Endothelial cell of umbilical vein (primary cell): ENCODE measurements around the gene RASL10A. TPM values are rescaled to one million over a fixed set of nuclear protein-coding genes. Genes with fewer than 3 reads are reported as not detected.

ENCODE experiments used
- BruUV-seq: library from RNA; stranded (reverse); fragments of 400-500 nt; replicated peaks from 2 replicates; lab custom pipeline; 2021; lab: Mats Ljungman, UMichigan
- CTCF ChIA-PET: fragments of 300-600, 350-600 bp; sonication (Branson Sonifier 250); formaldehyde crosslinking; loops from one replicate; lab custom pipeline; 2021; ENCODE audit warnings: antibody characterized with exemption, inconsistent platforms; lab: Charles Lee
- POLR2A ChIA-PET: fragments of 300-600, 350-600 bp; sonication (Branson Sonifier 250); formaldehyde crosslinking; loops from one replicate; lab custom pipeline; 2021; ENCODE audit warnings: antibody characterized with exemption, inconsistent platforms; lab: Charles Lee
- DNase-seq: peaks from one replicate; pipeline ENCODE4 v3.0.0-alpha.2; 2011; ENCODE audit warnings: low read depth, low spot score
- FAIRE-seq: peaks from 2 replicates; lab custom pipeline; 2011; peaks lifted over from hg19 to GRCh38; lab: Jason Lieb, UNC
- H2AFZ ChIP-seq: 2 replicates; pipeline ENCODE4 v1.6.0; 2012; ENCODE audit warnings: low read depth, low read length, control low read depth, inconsistent platforms
- H3K27ac ChIP-seq: 2 replicates; pipeline ENCODE4 v1.5.1; 2011; ENCODE audit warnings: low read depth, mild to moderate bottlenecking, control low read depth, low read length, moderate library complexity; ENCODE audit not compliant: insufficient read depth
- H3K27me3 ChIP-seq, 2 experiments: 2 replicates each; pipeline versions ENCODE4 v1.6.0 to v1.6.1; 2011; ENCODE audit warnings: low read length in 2 of 2, mixed read lengths in 1 of 2; ENCODE audit not compliant: control insufficient read depth in 2 of 2, insufficient read depth in 2 of 2
- H3K36me3 ChIP-seq, 2 experiments: 2 replicates in 1 of 2; 3 replicates in 1 of 2; pipeline ENCODE4 v1.5.1; 2011; ENCODE audit warnings: low read length in 2 of 2, mild to moderate bottlenecking in 1 of 2, moderate library complexity in 1 of 2; ENCODE audit not compliant: control insufficient read depth in 2 of 2, insufficient read depth in 2 of 2; ENCODE audit errors: extremely low read depth in 1 of 2
- H3K4me1 ChIP-seq: 3 replicates; pipeline ENCODE4 v1.5.1; 2011; ENCODE audit warnings: mild to moderate bottlenecking, low read length; ENCODE audit not compliant: control insufficient read depth, insufficient read depth; ENCODE audit errors: extremely low read depth
- H3K4me2 ChIP-seq: 2 replicates; pipeline ENCODE4 v1.6.1; 2011; ENCODE audit warnings: low read length, control low read depth, mixed read lengths; ENCODE audit not compliant: insufficient read depth
- H3K4me3 ChIP-seq, 3 experiments: fragments of 200-600 bp in 1 of 3; sonication (generic), shearing (Covaris generic) in 1 of 3; replicated peaks in 1 of 3; 2 replicates each; pipeline ENCODE4 v1.5.1; 2011 to 2016; ENCODE audit warnings: control low read depth in 3 of 3, low read length in 3 of 3, mild to moderate bottlenecking in 2 of 3, inconsistent platforms in 1 of 3, low read depth in 1 of 3, moderate library complexity in 1 of 3; ENCODE audit not compliant: insufficient read depth in 1 of 3
- H3K79me2 ChIP-seq: 2 replicates; pipeline ENCODE4 v1.6.0; 2012; ENCODE audit warnings: low read length, inconsistent platforms; ENCODE audit not compliant: control insufficient read depth, insufficient read depth
- H3K9ac ChIP-seq: replicated peaks from 2 replicates; pipeline ENCODE3; 2011; ENCODE audit warnings: low read length, control low read depth; ENCODE audit not compliant: insufficient read depth; ENCODE audit errors: extremely low read depth
- H3K9me1 ChIP-seq: replicated peaks from 3 replicates; pipeline ENCODE4 v1.6.0; 2011; ENCODE audit warnings: mild to moderate bottlenecking, low read length; ENCODE audit not compliant: control insufficient read depth, insufficient read depth; ENCODE audit errors: extremely low read depth
- H3K9me3 ChIP-seq: replicated peaks from 2 replicates; pipeline ENCODE4 v1.5.1; 2012; ENCODE audit warnings: low read length, inconsistent platforms; ENCODE audit not compliant: control insufficient read depth, insufficient read depth
- H4K20me1 ChIP-seq: replicated peaks from 2 replicates; pipeline ENCODE3; 2011; ENCODE audit warnings: mild to moderate bottlenecking, low read length; ENCODE audit not compliant: control insufficient read depth, insufficient read depth; ENCODE audit errors: extremely low read depth
- EZH2 ChIP-seq: IDR thresholded peaks from 2 replicates; pipeline ENCODE4 v1.6.1; 2012; ENCODE audit warnings: borderline replicate concordance, low read depth, mild to moderate bottlenecking, moderate library complexity, low read length, inconsistent platforms; ENCODE audit not compliant: severe bottlenecking
- FOS ChIP-seq: IDR thresholded peaks from 2 replicates; pipeline ENCODE4 v1.6.1; 2011; ENCODE audit warnings: mild to moderate bottlenecking, low read length, moderate library complexity, borderline replicate concordance; ENCODE audit not compliant: insufficient read depth
- JUN ChIP-seq: IDR thresholded peaks from 2 replicates; pipeline ENCODE4 v1.6.1; 2011; ENCODE audit warnings: borderline replicate concordance, low read depth; ENCODE audit not compliant: insufficient read length, insufficient read depth
- MYC ChIP-seq: IDR thresholded peaks from one replicate; pipeline ENCODE4 v1.6.1; 2011; ENCODE audit warnings: mild to moderate bottlenecking, low read depth, low read length
- POLR2A ChIP-seq: IDR thresholded peaks from 2 replicates; pipeline ENCODE4 v1.6.1; 2012; ENCODE audit warnings: low read depth, mild to moderate bottlenecking, control low read depth, low read length
- POLR2AphosphoS5 ChIP-seq: IDR thresholded peaks from 2 replicates; pipeline ENCODE4 v1.6.1; 2012; ENCODE audit warnings: low read depth, mild to moderate bottlenecking, control low read depth, low read length, moderate library complexity; ENCODE audit not compliant: insufficient read depth
- dilution Hi-C: fragments of 300-500 bp; cut with MboI; formaldehyde crosslinking; loops from one replicate; pipeline ENCODE4 v1.15.0; 2019; ENCODE audit warnings: low sequenced_read_pairs; ENCODE audit not compliant: extremely low pct_ligation_motif_present
- intact Hi-C: fragments of 100-400 bp; cut with micrococcal nuclease; formaldehyde crosslinking; loops from one replicate; pipeline ENCODE4 v1.10.0; 2022
- polyA plus RNA-seq, 4 experiments: library from polyadenylated mRNA; depleted of rRNA in 3 of 4; stranded (reverse) in 3 of 4; unstranded in 1 of 4; fragments of >200 nt; gene quantifications; 2 replicates each; pipeline versions ENCODE4 v1.2.1 to v1.2.3, GENCODE V29; 2011 to 2012; ENCODE audit warnings: missing spikeins in 1 of 4
- total RNA-seq: library from RNA; stranded (reverse); gene quantifications from 2 replicates; pipeline ENCODE4 v1.2.3, GENCODE V29; 2021
- TF ChIP-seq, protein P1 (sequence below), 2 donors: IDR thresholded peaks; 1 replicate in 1 of 2; 2 replicates in 1 of 2; pipeline ENCODE4 v1.5.1; 2011; ENCODE audit warnings: low read length in 2 of 2, mild to moderate bottlenecking in 2 of 2, moderate library complexity in 2 of 2, control low read depth in 1 of 2, inconsistent platforms in 1 of 2, low read depth in 1 of 2; ENCODE audit not compliant: insufficient read depth in 1 of 2; ENCODE audit errors: extremely low read depth in 1 of 2

Gene RASL10A
- total and polyA plus RNA-seq, 2 donors (not counting 3 experiments of a cell fraction or from before 2014, with no cell fraction given): 1.1 to 1.9 TPM

DNA sequence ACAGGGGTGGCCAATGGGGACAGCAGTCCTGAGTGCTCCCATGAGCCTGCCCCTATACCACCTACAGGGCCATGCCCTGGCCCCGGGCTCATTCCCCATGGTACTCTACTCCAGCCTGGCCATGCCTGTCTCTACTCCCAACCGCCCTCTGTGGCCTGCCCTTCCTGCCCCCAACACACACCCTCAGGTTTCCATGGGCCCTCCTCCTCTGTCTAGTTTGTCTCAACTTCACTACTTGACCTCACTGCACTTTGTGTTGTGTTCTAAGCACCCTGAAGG lies 26.3 kb upstream of the RASL10A start:
- Histone ChIP-seq H3K36me3 (peaks cover 13 to 77% of the 10 kb centered on the region in 2 experiments), H3K9me3 (no peaks in the 10 kb centered on the region), H2AFZ (no peak overlapping the region), H3K4me3 (no peak overlapping the region), H3K9me1 (no peaks in the 10 kb centered on the region), H3K27me3 (no peaks in the 10 kb centered on the region), H3K27ac (no peak overlapping the region), H3K4me1 (no peaks in the 10 kb centered on the region), H4K20me1 (no peaks in the 10 kb centered on the region), H3K79me2 (no peaks in the 10 kb centered on the region), H3K9ac (no peak overlapping the region), H3K4me2 (no peak overlapping the region)
- FAIRE-seq (no peak), DNase-seq (no peak)
- BruUV-seq: no TSS peak
- TF ChIP-seq POLR2AphosphoS5 (no peak), FOS (no peak), POLR2A (no peak), JUN (no peak), MYC (no peak), EZH2 (no peak)
- TF ChIP-seq, protein P1, sequence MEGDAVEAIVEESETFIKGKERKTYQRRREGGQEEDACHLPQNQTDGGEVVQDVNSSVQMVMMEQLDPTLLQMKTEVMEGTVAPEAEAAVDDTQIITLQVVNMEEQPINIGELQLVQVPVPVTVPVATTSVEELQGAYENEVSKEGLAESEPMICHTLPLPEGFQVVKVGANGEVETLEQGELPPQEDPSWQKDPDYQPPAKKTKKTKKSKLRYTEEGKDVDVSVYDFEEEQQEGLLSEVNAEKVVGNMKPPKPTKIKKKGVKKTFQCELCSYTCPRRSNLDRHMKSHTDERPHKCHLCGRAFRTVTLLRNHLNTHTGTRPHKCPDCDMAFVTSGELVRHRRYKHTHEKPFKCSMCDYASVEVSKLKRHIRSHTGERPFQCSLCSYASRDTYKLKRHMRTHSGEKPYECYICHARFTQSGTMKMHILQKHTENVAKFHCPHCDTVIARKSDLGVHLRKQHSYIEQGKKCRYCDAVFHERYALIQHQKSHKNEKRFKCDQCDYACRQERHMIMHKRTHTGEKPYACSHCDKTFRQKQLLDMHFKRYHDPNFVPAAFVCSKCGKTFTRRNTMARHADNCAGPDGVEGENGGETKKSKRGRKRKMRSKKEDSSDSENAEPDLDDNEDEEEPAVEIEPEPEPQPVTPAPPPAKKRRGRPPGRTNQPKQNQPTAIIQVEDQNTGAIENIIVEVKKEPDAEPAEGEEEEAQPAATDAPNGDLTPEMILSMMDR (IDR thresholded peaks at IDR 0.05; ENCODE audit: extremely low read depth in 1 of 2, insufficient read depth in 1 of 2, low read depth in 1 of 2, low read length in 2 of 2): no peak
- intact Hi-C loops (no loop called here), dilution Hi-C loops (no loop called here)
- POLR2A ChIA-PET: no interaction called here
- CTCF ChIA-PET: no interaction called here
